GM18520 (cell line): ENCODE data around the gene DPT.

ENCODE experiments used
- ATAC-seq: cut with Tn5 transposase; IDR thresholded peaks from one replicate; pipeline ENCODE4 v1.9.1; 2021; ENCODE audit not compliant: unreplicated experiment

Gene DPT

GRCh38 chr1:168706391-168706992, 22.5 kb downstream of the DPT start:
- no peak for ATAC-seq

DNA sequence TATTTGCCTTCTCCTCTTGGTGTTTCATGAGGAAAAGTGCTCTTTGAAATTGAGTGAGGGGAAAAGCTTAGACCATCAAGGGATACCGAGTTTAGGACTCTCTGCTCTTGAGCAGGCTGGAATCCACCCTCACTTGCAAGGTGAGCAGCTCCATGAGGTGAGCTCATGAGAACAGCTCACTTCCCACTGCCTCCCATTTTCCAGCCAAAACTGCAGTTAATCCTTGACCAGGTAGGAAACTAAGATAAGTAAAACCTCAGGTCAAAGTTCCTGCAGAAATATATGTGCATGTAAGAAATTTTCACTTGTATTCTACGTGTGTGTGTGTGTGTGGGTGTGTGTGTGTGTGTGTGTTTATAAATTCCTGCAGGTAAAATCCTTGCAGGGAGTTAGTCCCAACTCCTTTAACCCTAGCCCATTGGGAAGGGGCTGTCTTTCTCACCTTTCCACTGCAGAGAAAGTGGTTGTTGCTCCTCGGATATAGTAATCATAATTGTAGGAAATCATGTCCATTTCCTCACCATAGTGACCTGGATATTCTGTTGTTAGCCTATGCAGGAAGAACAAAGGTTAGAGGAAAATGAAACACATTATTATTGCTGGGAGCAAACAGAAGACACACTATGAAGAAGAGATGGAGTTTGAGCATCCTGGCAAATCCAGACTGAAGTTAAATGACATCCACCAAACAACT, 28.3 kb downstream of the DPT start:
- ATAC-seq: no peak

- no peak for ATAC-seq
Observed at GRCh38 chr1:168698453-168698852, 30.6 kb downstream of the DPT start.

DNA sequence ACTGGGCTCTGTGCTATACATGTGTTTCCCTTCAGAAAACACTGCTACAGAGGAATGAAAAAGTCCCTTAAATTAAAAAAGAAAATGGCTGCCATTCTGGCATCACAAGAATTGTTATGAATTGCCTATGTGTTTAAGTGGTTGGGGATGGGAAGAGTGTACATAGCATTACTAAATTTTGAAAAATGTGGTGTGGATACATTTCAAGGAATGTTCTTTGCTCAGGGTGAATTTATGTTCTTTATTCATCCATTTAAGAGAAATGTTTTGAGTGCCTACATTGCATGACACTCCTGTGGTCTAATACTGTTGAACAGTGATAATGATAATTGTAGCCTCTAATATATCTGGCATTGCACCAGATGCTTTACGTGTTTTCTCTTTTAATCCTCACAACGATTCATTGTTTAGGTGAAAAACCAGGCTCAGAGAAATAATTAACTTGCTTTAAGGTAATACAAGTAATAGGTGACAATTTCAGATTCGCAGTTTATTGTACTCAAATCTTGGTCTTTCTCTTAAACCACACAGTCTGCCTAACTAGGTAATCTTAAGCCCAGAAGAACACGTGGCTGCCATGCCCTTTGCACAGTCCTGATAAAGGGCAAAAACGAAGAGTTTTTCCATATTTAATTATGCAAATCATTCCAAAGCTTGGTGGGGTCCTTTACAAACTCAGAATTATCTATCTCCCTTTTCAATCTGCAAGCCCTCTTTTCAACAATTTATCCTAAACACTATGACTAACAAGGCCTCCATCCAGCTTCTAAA, 31.5 kb downstream of the DPT start:
- no peak for ATAC-seq

GRCh38 chr1:168696125-168696760, 32.8 kb downstream of the DPT start:
- ATAC-seq: no peak

DNA sequence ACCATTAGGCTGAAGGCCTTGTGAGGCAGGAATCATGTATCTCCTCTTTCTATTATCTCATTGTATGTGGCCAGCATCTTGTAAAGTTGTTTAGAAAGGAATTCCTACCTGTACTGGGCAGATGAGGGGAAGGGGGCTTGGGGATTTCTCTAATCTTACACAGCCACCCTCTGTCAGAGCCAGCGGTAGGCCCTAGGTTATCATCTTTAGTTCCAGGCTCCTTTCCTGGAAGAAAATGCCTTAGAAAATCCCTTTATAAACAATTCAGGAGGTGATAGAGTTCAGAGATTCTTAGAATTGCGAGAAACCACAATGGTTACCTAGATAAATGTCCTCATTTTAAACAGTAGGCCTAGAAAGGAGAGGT, 35.2 kb downstream of the DPT start:
- no peak for ATAC-seq

DNA sequence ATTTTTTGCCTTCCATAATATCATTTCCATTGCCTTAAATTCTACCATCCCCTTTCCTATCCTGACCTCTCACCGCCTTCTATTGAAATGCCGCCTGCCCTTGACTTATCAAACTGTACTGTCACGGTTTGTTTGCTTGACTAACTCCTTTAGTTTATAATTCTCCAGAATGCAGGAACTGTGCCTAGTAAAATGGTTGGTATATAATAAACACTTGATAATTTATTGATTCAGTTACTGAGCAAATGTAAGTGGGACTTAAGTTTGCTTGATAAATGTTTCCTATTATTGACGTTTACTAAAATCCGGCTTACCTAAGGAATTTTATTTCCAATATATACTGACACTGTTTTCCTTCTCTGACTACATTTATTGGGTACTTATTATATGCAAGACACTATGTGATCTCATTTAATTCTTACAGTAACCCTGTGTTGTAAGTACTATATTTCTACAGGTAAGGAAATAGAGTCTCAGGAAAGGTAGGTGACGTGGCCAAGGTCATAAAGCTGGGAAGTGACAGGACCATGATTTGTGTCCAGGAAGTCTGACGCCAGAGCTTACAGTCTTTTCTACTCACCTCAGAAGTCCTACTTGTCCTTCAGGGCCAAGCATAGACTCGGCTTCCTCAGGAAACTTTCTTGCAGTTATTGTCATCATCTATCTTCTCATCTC, 35.7 kb downstream of the DPT start:
- no peak for ATAC-seq

GRCh38 chr1:168692472-168692871, 36.5 kb downstream of the DPT start:
- no peak for ATAC-seq

DNA sequence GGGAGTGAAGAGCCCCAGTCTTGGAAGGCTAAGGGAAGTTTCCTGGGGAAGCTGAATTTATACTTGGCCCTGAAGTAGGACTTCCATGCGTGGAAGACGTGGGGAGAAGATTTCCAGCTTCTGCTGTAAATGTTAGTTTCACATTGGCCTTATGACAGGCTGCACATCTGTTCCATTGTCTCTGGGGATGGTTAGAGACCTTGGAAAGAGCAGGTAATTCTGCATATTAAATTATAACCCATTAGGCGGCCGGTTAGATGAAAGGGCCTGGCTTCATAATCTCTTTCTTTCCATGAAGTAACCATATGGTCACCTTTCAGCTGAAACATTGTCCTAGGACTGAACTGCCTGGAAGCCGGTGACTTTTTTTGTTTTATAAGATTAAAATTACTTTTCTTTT, 37.5 kb downstream of the DPT start:
- ATAC-seq: no peak

GRCh38 chr1:168689726-168690602, 39.0 kb downstream of the DPT start:
- no peak for ATAC-seq

DNA sequence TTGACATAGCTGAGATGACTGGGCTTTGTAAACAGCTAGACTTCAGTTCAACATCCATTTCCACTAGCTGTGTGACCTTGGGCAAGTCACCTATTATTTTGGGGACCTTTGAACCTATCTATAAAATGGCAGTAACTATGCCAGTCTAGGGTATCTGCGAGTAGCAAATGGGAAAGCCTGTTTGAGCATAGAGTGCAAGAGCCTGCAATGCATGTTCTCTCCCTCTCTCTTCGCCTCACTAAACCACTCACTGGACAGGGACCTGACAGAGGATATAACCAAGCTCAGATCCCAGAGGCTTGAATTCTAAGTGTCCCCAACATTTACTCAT, 39.7 kb downstream of the DPT start:
- no peak for ATAC-seq

DNA sequence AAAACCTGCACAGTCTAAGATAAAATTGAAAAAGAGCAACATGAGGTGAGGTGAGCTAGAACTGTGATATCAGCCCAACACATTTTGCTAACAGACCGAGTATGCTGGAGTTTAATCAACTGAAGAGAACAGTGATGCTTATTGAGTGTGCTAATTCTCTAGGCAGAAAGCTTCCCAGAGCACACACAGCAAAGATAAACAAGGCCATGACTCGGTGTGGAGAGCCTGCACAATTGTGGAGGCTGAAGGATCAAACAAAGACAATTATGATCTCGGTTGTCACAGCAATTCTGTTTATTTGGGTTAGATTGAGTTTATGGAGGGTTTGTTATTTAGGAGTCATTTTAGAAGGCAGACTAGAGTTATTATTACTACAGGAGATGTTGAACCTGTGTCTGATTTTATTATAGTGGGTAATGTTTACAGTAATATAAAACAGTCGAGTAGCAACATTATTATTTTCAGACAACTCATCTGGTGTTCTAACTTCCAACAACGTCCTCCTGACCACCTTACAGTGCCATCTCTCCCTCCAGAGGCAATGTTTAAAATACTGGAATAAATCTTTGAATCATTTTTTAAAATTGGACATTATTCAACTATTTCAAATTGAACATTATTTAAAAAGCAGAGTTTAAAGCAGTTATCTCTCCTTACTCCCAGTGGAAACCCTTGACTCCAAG, 40.2 kb downstream of the DPT start:
- no peak for ATAC-seq

DNA sequence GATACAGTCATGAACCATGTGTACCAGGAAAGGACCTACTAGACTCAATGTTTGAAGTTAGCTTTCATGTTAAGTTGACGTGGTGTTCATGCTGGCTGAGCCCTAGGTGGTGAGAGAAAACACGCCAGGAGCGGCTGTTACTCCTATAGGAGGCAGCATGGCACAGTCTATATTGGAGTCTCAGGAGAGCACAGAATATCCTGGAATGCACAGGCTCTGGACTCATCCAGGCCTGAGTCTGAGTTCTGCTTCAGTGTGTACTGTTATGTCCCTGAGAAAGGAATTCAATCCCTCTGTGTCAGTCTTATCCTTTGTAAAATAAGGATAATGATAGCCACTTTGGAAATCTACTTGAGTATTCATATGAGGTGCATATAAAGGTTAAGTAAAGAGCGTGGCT, 41.2 kb downstream of the DPT start:
- no peak for ATAC-seq

DNA sequence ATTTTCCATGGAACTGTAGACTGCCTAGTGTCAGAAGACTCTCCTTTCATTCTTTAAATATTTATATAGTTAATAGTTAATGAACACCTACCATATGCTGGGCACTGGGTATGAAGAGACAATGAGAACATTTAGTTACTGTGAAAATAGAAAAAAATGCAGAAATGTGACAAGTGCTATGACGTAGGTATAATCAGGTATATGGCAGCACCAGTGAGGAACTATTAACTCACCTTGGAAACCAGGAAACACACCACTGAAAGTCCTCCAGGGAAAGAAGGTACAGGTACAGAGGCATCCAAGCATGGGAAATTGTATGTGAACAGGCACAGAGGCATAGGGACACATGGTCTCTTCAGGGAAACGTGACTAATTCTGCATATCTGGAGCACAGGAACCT, 42.3 kb downstream of the DPT start:
- no peak for ATAC-seq

DNA sequence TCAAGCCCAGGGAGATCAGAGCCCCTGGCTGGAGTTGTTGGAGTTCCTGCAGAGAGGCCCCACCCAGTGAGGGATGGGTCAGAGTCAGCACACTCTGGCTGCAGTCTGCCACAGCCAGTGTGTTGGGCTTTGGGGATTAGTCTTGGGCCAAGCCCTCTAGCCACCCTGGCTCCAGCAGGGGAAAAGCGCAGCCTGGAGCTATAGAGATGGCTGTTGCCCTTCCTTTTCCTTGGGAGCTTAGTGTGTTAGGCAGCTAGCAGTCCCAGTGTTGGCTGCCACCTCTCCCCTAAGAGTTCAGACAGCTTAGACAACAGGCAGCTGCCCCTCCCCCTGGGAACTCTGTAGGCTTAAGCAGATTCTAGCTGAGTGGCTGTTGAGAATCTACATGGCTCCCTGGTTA, 45.1 kb downstream of the DPT start:
- ATAC-seq: no peak

DNA sequence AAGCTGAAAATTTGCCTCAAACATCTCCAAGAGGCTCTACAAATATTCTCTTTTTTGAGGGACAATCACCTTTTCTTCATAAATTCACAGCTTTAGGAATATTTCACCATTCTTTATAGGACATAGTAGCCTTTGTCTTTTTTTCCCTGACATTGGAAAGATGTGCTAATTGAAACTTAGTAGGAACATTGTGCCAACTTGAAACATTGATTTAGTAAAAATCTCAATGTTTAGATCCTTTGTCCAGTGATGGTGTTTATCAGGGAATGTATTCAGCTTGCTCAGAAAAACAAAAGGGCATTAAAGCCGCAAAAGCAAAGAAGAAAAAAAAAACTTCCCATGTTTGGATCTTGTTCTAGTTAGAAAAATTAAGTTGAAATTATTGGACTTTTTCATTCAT, 52.1 kb downstream of the DPT start:
- ATAC-seq: no peak

DNA sequence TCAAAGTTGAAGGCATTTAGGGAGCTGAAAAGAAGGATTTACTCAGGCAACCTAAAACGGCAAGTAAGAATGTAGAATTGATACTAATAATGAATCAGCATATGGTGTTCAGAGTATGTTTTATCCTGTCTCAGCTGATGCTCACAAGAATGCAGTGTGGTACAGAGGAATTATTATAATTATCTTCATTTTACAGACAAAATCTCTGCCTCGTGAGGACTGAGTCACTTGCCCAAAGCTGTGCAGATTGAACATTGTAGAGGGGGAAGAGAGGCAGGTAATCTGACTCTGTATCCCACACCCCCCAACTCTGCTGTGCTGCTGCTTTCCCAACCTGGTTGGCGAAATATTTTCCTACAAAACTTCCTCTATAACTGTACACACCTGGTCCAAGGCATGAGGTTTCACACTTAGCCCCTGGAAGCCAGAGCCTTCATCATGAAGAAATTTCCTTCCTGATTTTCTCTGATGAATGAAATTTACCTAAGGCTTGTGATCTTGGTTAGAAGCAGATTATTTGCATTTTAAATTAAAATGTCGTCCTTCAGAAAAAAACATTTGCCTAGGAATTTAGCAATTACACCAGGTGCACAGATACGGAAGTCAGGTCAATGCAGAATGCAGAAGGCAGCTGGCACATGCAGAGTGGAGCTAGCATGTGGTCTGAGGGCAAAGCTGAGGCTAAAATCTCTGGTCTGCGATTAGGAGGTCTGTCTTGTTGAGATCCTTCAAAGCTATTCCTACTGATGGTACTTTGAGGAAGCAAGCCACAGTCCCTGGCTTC, 52.8 kb downstream of the DPT start:
- ATAC-seq: no peak

GRCh38 chr1:168673974-168674683, 54.9 kb downstream of the DPT start:
- ATAC-seq: no peak

DNA sequence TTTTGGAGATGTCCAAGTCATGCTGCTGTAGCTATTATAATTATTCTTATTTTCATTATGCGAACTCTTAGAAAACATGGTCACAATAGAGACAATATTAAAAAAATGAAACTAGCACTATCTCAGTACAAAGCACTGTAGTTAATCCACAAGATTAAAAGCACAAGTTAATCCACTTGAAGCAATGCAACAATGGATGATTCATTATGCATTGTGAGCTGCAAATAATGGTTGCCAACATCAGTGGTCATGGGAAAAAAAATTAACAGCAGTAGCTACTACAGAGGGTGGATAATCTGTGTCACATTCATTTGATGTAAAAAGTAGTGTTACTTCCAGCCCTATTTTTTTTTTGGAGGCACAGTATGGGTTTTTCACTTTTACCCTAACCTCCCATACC, 56.7 kb downstream of the DPT start:
- ATAC-seq: no peak
